HCT116 (cell line): ENCODE data around the gene KCNJ18. TPM values are rescaled to one million over a fixed set of nuclear protein-coding genes. Genes with fewer than 3 reads are reported as not detected.
"Not testable (repeated sequence)": the region's sequence is repeated elsewhere in the genome, so short reads cannot be mapped to it uniquely, and the experiment has no call there.

Source experiments
- ATAC-seq: fragments of 200-7000 bp; cut with Tn5 transposase; 2 replicates; pipeline ENCODE4 v1.9.1; 2020; ENCODE audit warnings: mild to moderate bottlenecking, moderate library complexity
- BruUV-seq: library from RNA; stranded (reverse); fragments of 400-500 nt; replicated peaks from 2 replicates; lab custom pipeline; 2021; lab: Mats Ljungman, UMichigan
- CTCF ChIA-PET: fragments of 300-600 bp; sonication (Branson Sonifier 250); formaldehyde crosslinking; loops from one replicate; lab custom pipeline; 2021; ENCODE audit warnings: antibody characterized with exemption; lab: Charles Lee
- POLR2A ChIA-PET: fragments of 300-600, 350-600 bp; sonication (Branson Sonifier 250); formaldehyde crosslinking; loops from one replicate; lab custom pipeline; 2021; ENCODE audit warnings: antibody characterized with exemption; lab: Charles Lee
- RAD21 ChIA-PET, 2 experiments: fragments of 300-600 bp; sonication (Branson Sonifier 250); formaldehyde crosslinking; loops; one replicate each; lab custom pipeline; 2023; ENCODE audit warnings: low total read pairs in 2 of 2; ENCODE audit not compliant: uncharacterized antibody in 2 of 2, unreplicated experiment in 2 of 2, low non-redundant PET in 1 of 2; lab: Charles Lee
- DNase-seq: peaks from one replicate; pipeline ENCODE4 v3.0.0-alpha.2; 2010; ENCODE audit warnings: low read depth, low spot score
- H2AFZ ChIP-seq: fragments of 200-600 bp; shearing (Covaris generic), sonication (generic); 2 replicates; pipeline ENCODE4 v1.6.1; 2017; ENCODE audit warnings: low read depth, mixed run types, mixed read lengths, antibody characterized with exemption, low read length; ENCODE audit not compliant: poor library complexity, severe bottlenecking
- H3K27ac ChIP-seq: 2 replicates; pipeline ENCODE4 v1.5.1; 2012; ENCODE audit warnings: low read depth, low read length
- H3K27me3 ChIP-seq: fragments of 200-600 bp; sonication (generic); 2 replicates; pipeline ENCODE4 v1.6.1; 2016; ENCODE audit warnings: mixed run types, low read length, mixed read lengths; ENCODE audit not compliant: insufficient read depth
- H3K36me3 ChIP-seq, 2 experiments: fragments of 200-500 bp in 1 of 2; fragments of 200-600 bp in 1 of 2; sonication (Bioruptor generic) in 1 of 2; sonication (generic) in 1 of 2; 2 replicates each; pipeline versions ENCODE4 v1.5.1 to v1.6.1; 2014 to 2016; ENCODE audit warnings: low read length in 2 of 2, inconsistent platforms in 1 of 2, mixed read lengths in 1 of 2, mixed run types in 1 of 2; ENCODE audit not compliant: insufficient read depth in 2 of 2, control insufficient read depth in 1 of 2
- H3K4me1 ChIP-seq, 2 experiments: fragments of 200-600 bp in 1 of 2; sonication (generic) in 1 of 2; 2 replicates each; pipeline versions ENCODE4 v1.5.1 to v1.6.1; 2012 to 2017; ENCODE audit warnings: low read length in 2 of 2, inconsistent platforms in 1 of 2, mild to moderate bottlenecking in 1 of 2, mixed read lengths in 1 of 2, mixed run types in 1 of 2, moderate library complexity in 1 of 2; ENCODE audit not compliant: insufficient read depth in 2 of 2, control insufficient read depth in 1 of 2
- H3K4me2 ChIP-seq: fragments of 200-600 bp; sonication (generic); 2 replicates; pipeline ENCODE4 v1.6.1; 2017; ENCODE audit warnings: mixed run types, low read length, mixed read lengths
- H3K4me3 ChIP-seq, 2 experiments: fragments of 200-600 bp in 1 of 2; sonication (generic) in 1 of 2; replicated peaks in 1 of 2; 2 replicates each; pipeline ENCODE4 v1.5.1; 2011 to 2016; ENCODE audit warnings: low read length in 2 of 2, control low read depth in 1 of 2, low read depth in 1 of 2, mild to moderate bottlenecking in 1 of 2, mixed read lengths in 1 of 2, mixed run types in 1 of 2
- H3K79me2 ChIP-seq: fragments of 200-600 bp; sonication (generic); 2 replicates; pipeline ENCODE4 v1.6.1; 2017; ENCODE audit warnings: mild to moderate bottlenecking, mixed run types, low read length, moderate library complexity, mixed read lengths; ENCODE audit not compliant: insufficient read depth
- H3K9ac ChIP-seq: fragments of 200-600 bp; sonication (generic); 2 replicates; pipeline ENCODE4 v1.6.1; 2016; ENCODE audit warnings: low read length, mixed read lengths
- H3K9me2 ChIP-seq: fragments of 200-600 bp; sonication (generic), shearing (Covaris generic); 2 replicates; pipeline ENCODE4 v1.6.1; 2017; ENCODE audit warnings: mixed run types, mild to moderate bottlenecking, moderate library complexity; ENCODE audit not compliant: insufficient read depth
- H3K9me3 ChIP-seq, 2 experiments: fragments of 200-500 bp in 1 of 2; fragments of 200-600 bp in 1 of 2; sonication (Bioruptor generic) in 1 of 2; sonication (generic) in 1 of 2; 2 replicates each; pipeline ENCODE4 v1.6.1; 2014 to 2017; ENCODE audit warnings: low read length in 2 of 2, mixed read lengths in 2 of 2, inconsistent platforms in 1 of 2, low read depth in 1 of 2, mild to moderate bottlenecking in 1 of 2, mixed run types in 1 of 2, moderate library complexity in 1 of 2; ENCODE audit not compliant: control insufficient read depth in 1 of 2, insufficient read depth in 1 of 2
- H4K20me1 ChIP-seq: fragments of 200-600 bp; sonication (generic), shearing (Covaris generic); 2 replicates; pipeline ENCODE4 v1.6.1; 2017; ENCODE audit warnings: mixed run types, mild to moderate bottlenecking, moderate library complexity; ENCODE audit not compliant: insufficient read depth
- intact Hi-C: fragments of 100-400 bp; cut with micrococcal nuclease; formaldehyde crosslinking; loops from 2 replicates; pipeline ENCODE4 v1.10.0; 2022
- total RNA-seq: library from RNA; stranded (reverse); gene quantifications from one replicate; pipeline ENCODE4 v1.2.1, GENCODE V29; 2021; ENCODE audit not compliant: unreplicated experiment

The KCNJ18 gene
- total RNA-seq, 1 experiment from 2014 or later = not detected

- H3K36me3 ChIP-seq, DNase-seq, H3K4me3 ChIP-seq, intact Hi-C loops, POLR2A ChIA-PET, H3K27ac ChIP-seq, H3K9ac ChIP-seq, H2AFZ ChIP-seq, H3K4me2 ChIP-seq, H3K9me2 ChIP-seq, H3K79me2 ChIP-seq, H4K20me1 ChIP-seq, H3K9me3 ChIP-seq, CTCF ChIA-PET, BruUV-seq, RAD21 ChIA-PET, ATAC-seq, H3K27me3 ChIP-seq: not testable (repeated sequence)
- H3K4me1 ChIP-seq = peaks cover 0 to 11% of the 10 kb centered on the region in 2 experiments; a peak in 2 of 4 replicates
Measured at GRCh38 chr17:21697508-21697860, 5.2 kb downstream of the KCNJ18 start.

DNA sequence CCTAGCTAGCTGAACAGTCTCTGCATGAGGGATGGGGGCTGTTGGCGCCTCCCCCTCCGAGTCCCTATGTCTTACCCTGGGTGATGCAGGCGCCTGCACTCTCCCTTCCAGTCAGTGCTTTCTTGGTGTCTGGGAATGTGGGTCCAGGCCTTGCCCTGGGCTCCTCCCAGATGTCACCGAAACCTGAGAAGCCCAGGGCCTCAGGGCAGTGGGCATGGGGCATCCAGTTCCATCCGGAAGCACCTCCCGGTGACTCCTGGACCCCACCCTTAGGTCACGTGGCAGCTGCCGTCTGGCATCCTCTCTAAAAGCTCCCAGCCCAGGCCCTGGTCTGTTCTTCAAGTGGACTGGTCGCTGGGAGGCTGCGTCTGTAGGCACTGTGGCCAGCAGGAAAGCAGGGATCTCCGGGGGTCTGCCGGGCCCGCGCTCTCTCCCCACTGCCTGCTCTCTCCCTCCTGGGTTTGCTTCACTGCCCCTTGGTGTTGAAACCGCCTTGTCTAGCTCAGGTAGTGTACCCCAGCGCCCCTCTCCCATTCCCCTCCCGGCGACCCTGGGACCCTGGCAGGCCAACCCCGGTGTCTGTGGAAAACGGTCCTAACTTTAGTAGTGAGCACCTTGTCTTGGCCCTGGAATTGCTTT lies 6.2 kb downstream of the KCNJ18 start:
- H3K4me2 ChIP-seq, H3K36me3 ChIP-seq, H3K4me3 ChIP-seq, H3K79me2 ChIP-seq, H2AFZ ChIP-seq, ATAC-seq, H3K27me3 ChIP-seq, CTCF ChIA-PET, RAD21 ChIA-PET, H3K4me1 ChIP-seq, H3K9me2 ChIP-seq, intact Hi-C loops, H3K9ac ChIP-seq, DNase-seq, BruUV-seq, H4K20me1 ChIP-seq, H3K9me3 ChIP-seq, H3K27ac ChIP-seq, POLR2A ChIA-PET: not testable (repeated sequence)

GRCh38 chr17:21699124-21699523 lies 6.8 kb downstream of the KCNJ18 start:
- H3K4me3 ChIP-seq, H3K4me2 ChIP-seq, DNase-seq, CTCF ChIA-PET, H3K9me2 ChIP-seq, ATAC-seq, H3K27ac ChIP-seq, RAD21 ChIA-PET, H3K36me3 ChIP-seq, BruUV-seq, intact Hi-C loops, H3K4me1 ChIP-seq, H3K27me3 ChIP-seq, H3K79me2 ChIP-seq, H2AFZ ChIP-seq, H4K20me1 ChIP-seq, H3K9ac ChIP-seq, POLR2A ChIA-PET, H3K9me3 ChIP-seq: not testable (repeated sequence)

GRCh38 chr17:21699573-21700236 lies 7.4 kb downstream of the KCNJ18 start:
- CTCF ChIA-PET, intact Hi-C loops, H3K4me2 ChIP-seq, ATAC-seq, H3K79me2 ChIP-seq, BruUV-seq, RAD21 ChIA-PET, POLR2A ChIA-PET, H3K36me3 ChIP-seq, H3K9ac ChIP-seq, H4K20me1 ChIP-seq, H3K4me1 ChIP-seq, H3K9me2 ChIP-seq, H3K27me3 ChIP-seq, H3K4me3 ChIP-seq, H3K9me3 ChIP-seq, H2AFZ ChIP-seq, H3K27ac ChIP-seq, DNase-seq: not testable (repeated sequence)
